ENCODE measurements around the gene MYO3B. TPM values are rescaled to one million over a fixed set of nuclear protein-coding genes. Genes with fewer than 3 reads are reported as not detected.
"Not testable (repeated sequence)": the region's sequence is repeated elsewhere in the genome, so short reads cannot be mapped to it uniquely, and the experiment has no call there.

The MYO3B gene
- total and polyA plus RNA-seq, 4 donors, result 0.50 to 0.61 (median 0.53) TPM

DNA sequence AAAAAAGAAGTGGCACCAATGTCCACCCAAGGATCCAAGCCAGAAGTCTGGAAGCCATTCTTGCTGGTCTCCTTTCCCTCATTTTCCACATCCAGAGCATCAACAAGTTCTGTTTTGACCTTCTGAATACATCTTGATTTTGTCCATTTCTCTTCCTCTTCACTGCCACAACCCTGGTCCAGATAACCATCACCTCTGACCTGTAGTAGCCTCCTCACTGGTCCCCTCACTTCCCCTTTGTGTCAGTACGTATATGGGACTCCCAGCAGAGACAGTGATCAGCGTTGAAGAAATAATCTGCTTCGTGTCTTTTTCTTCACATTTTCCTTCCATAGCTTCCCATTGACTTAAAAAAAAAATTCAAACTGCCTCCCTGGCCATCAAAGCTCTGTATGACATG, 427.9 kb downstream of the MYO3B start:
- no peaks in the 10 kb centered on the region for H3K9me3 ChIP-seq (ENCODE audit: control insufficient read depth, insufficient read depth, low read length)
- no peaks in the 10 kb centered on the region for H3K4me1 ChIP-seq (ENCODE audit: control insufficient read depth, insufficient read depth, low read length)
- 98% methylated on average over 3 of the region's 3 CpGs for WGBS (ENCODE audit: insufficient coverage)
- no peaks in the 10 kb centered on the region for H3K27me3 ChIP-seq (ENCODE audit: control insufficient read depth, insufficient read depth, low read length)
- H3K36me3 ChIP-seq (ENCODE audit: control insufficient read depth, insufficient read depth, low read length), result no peaks in the 10 kb centered on the region
- H3K27ac ChIP-seq (ENCODE audit: low read depth, low read length), result no peak overlapping the region
- DNase-seq (ENCODE audit: low read depth in 4 of 6, low spot score in 6 of 6), result no peak
- no peak overlapping the region for H3K4me3 ChIP-seq (ENCODE audit: low read depth, low read length)

DNA sequence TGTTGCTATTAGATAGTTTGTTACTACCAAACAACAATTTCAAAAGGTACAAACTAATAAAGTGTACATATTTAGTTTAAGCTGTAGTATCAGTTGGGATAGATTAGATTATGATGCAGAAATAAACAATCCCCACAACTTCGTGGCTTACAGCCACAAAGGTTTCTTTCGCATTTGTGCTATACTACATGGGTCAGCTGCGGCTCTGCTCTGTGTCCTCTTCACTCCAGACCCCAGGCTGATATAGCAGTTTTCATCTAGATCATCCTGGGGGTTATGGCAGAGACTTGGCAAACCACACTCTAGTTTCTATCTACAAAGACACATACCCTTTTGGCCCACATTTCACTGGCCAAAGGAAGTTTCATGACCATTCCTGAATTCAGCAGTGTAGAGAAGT, 429.2 kb downstream of the MYO3B start:
- no peak overlapping the region for H3K27ac ChIP-seq (ENCODE audit: low read depth, low read length)
- WGBS (ENCODE audit: insufficient coverage), result 84% methylated on average over 3 of the region's 3 CpGs
- no peaks in the 10 kb centered on the region for H3K4me1 ChIP-seq (ENCODE audit: control insufficient read depth, insufficient read depth, low read length)
- no peaks in the 10 kb centered on the region for H3K36me3 ChIP-seq (ENCODE audit: control insufficient read depth, insufficient read depth, low read length)
- no peak for DNase-seq (ENCODE audit: low read depth in 4 of 6, low spot score in 6 of 6)
- H3K4me3 ChIP-seq (ENCODE audit: low read depth, low read length), result no peak overlapping the region
- no peaks in the 10 kb centered on the region for H3K27me3 ChIP-seq (ENCODE audit: control insufficient read depth, insufficient read depth, low read length)
- H3K9me3 ChIP-seq (ENCODE audit: control insufficient read depth, insufficient read depth, low read length), result no peaks in the 10 kb centered on the region

DNA sequence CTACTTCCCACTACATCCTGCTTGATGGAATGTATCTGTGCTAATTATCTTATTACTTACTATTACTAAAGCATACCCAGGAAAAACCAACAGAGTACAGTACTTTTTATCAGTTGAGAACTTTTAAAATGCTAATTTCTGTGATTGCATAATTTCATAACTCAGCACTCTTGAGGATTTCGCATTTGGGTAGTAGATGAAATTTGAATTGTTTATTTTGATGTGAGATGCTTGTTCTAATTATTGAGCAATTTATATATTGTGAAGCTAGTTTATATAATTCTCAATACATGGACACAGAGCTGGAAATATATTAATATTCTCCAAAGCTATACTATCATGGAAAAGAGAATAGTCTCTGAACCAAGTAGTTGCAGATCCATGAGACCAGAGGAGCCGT, 432.7 kb downstream of the MYO3B start:
- no peaks in the 10 kb centered on the region for H3K4me1 ChIP-seq (ENCODE audit: control insufficient read depth, insufficient read depth, low read length)
- no CpG with 5 or more reads among the region's 2 CpGs for WGBS (ENCODE audit: insufficient coverage)
- no peaks in the 10 kb centered on the region for H3K27me3 ChIP-seq (ENCODE audit: control insufficient read depth, insufficient read depth, low read length)

DNA sequence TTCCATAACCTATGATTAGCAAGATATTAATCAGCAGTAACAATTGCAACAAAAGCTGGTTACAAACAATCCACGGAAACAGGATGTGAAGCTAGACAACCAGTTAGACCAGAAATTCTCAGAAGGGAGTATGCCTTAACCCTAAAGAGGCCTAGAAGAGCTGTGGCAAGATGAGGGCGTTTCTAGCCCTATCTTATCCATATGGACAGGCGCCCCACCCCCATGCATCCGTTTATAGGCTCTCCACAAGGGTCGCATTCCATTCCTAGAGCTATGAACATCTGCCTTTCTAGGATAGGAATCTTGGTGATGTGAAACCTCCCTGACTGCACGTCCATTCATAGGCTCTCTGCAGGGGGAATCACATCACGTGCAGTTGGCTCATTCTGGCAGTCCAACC, 441.0 kb downstream of the MYO3B start:
- 71% methylated on average over 1 of the region's 7 CpGs for WGBS (ENCODE audit: insufficient coverage)
- H3K27me3 ChIP-seq (ENCODE audit: control insufficient read depth, insufficient read depth, low read length); H3K36me3 ChIP-seq (ENCODE audit: control insufficient read depth, insufficient read depth, low read length); H3K27ac ChIP-seq (ENCODE audit: low read depth, low read length); DNase-seq (ENCODE audit: low read depth in 4 of 6, low spot score in 6 of 6); H3K4me1 ChIP-seq (ENCODE audit: control insufficient read depth, insufficient read depth, low read length); H3K9me3 ChIP-seq (ENCODE audit: control insufficient read depth, insufficient read depth, low read length); H3K4me3 ChIP-seq (ENCODE audit: low read depth, low read length): not testable (repeated sequence)

More for the DNA sequence above, 432.7 kb downstream of the MYO3B start:
- no peak overlapping the region for H3K4me3 ChIP-seq (ENCODE audit: low read depth, low read length)
- H3K9me3 ChIP-seq (ENCODE audit: control insufficient read depth, insufficient read depth, low read length), result no peaks in the 10 kb centered on the region
- no peak for DNase-seq (ENCODE audit: low read depth in 4 of 6, low spot score in 6 of 6)
- H3K36me3 ChIP-seq (ENCODE audit: control insufficient read depth, insufficient read depth, low read length), result no peaks in the 10 kb centered on the region
- H3K27ac ChIP-seq (ENCODE audit: low read depth, low read length), result no peak overlapping the region

DNA sequence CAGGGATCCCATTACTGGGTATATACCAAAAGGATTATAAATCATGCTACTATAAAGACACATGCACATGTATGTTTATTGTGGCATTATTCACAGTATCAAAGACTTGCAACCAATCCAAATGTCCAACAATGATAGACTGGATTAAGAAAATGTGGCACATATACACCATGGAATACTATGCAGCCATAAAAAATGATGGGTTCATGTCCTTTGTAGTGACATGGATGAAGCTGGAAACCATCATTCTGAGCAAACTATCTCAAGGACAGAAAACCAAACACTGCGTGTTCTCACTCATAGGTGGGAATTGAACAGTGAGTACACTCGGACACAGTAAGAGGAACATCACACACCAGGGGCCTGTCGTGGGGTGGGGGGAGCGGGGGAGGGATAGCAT, 457.1 kb downstream of the MYO3B start:
- not testable (repeated sequence) for H3K4me1 ChIP-seq (ENCODE audit: control insufficient read depth, insufficient read depth, low read length); H3K36me3 ChIP-seq (ENCODE audit: control insufficient read depth, insufficient read depth, low read length); H3K27me3 ChIP-seq (ENCODE audit: control insufficient read depth, insufficient read depth, low read length); H3K27ac ChIP-seq (ENCODE audit: low read depth, low read length); H3K9me3 ChIP-seq (ENCODE audit: control insufficient read depth, insufficient read depth, low read length); DNase-seq (ENCODE audit: low read depth in 4 of 6, low spot score in 6 of 6); H3K4me3 ChIP-seq (ENCODE audit: low read depth, low read length)
- WGBS (ENCODE audit: insufficient coverage), result no CpG with 5 or more reads among the region's 4 CpGs

DNA sequence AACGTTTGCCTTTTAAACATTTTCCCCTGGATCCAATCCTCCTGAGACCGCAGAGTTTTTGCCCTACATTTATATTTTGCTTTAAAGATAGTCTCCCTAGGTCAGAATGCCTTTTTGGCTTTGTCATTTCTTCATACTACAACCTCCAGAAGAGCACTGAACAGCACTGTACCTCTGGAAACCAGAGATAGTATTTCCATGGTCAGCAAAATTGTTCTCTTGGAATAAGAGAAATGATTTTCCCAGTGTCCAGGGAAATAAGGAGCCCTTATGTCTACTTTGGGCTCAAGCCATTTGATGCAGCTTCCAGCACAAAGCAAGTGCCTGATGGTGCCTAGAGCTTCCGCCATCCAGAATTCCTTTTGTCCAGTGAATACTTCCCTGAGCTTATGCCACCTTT, 461.7 kb downstream of the MYO3B start:
- no peaks in the 10 kb centered on the region for H3K9me3 ChIP-seq (ENCODE audit: control insufficient read depth, insufficient read depth, low read length)
- H3K27ac ChIP-seq (ENCODE audit: low read depth, low read length), result no peak overlapping the region
- no peak overlapping the region for H3K4me3 ChIP-seq (ENCODE audit: low read depth, low read length)
- no peaks in the 10 kb centered on the region for H3K36me3 ChIP-seq (ENCODE audit: control insufficient read depth, insufficient read depth, low read length)
- 76% methylated on average over 2 of the region's 3 CpGs for WGBS (ENCODE audit: insufficient coverage)
- no peak for DNase-seq (ENCODE audit: low read depth in 4 of 6, low spot score in 6 of 6)
- H3K27me3 ChIP-seq (ENCODE audit: control insufficient read depth, insufficient read depth, low read length), result no peaks in the 10 kb centered on the region
- H3K4me1 ChIP-seq (ENCODE audit: control insufficient read depth, insufficient read depth, low read length), result no peaks in the 10 kb centered on the region

DNA sequence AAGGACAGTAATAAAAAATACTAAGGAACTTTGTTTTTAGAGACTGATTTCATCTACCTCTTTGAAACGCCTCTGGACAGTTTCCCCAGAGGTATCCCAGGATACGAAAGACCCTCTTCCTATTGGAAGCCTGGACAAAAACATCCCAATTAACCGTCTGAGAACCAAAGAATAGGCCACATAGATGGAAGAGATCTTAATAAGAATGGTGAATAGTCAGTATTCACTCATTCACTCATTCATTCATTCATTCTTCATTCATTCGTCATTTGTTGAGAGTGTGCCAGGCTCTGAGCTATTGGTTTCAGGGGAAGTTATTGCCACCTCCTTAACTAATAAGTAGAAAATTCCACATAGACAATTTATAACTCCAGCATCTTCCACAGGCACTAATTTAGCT, 464.0 kb downstream of the MYO3B start:
- H3K36me3 ChIP-seq (ENCODE audit: control insufficient read depth, insufficient read depth, low read length), result no peaks in the 10 kb centered on the region
- no peaks in the 10 kb centered on the region for H3K4me1 ChIP-seq (ENCODE audit: control insufficient read depth, insufficient read depth, low read length)
- DNase-seq (ENCODE audit: low read depth in 4 of 6, low spot score in 6 of 6), result no peak
- no peak overlapping the region for H3K4me3 ChIP-seq (ENCODE audit: low read depth, low read length)
- WGBS (ENCODE audit: insufficient coverage), result no CpG with 5 or more reads among the region's 4 CpGs
- H3K9me3 ChIP-seq (ENCODE audit: control insufficient read depth, insufficient read depth, low read length), result no peaks in the 10 kb centered on the region
- H3K27me3 ChIP-seq (ENCODE audit: control insufficient read depth, insufficient read depth, low read length), result no peaks in the 10 kb centered on the region
- H3K27ac ChIP-seq (ENCODE audit: low read depth, low read length), result no peak overlapping the region

DNA sequence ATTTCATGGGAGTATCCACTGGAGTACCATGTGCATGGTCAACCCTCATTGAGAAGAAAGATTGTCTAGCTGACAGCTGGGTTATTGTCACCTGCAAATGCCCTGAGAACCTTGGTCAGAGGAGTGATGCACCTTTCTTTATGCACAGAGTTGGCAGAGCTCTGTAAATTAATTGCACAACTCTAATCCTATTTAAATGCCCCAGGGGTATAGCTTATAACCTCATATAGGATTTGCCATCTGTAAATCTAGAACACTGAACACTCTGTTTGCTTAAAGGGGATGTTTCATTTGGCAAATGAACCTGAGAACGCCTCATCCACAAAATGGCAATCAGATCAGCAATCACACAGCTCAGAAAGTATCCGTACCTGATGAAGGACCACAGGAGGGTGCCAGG, 465.4 kb downstream of the MYO3B start:
- no peak for DNase-seq (ENCODE audit: low read depth in 4 of 6, low spot score in 6 of 6)
- WGBS (ENCODE audit: insufficient coverage), result 83% methylated on average over 2 of the region's 2 CpGs
- no peak overlapping the region for H3K4me3 ChIP-seq (ENCODE audit: low read depth, low read length)

DNA sequence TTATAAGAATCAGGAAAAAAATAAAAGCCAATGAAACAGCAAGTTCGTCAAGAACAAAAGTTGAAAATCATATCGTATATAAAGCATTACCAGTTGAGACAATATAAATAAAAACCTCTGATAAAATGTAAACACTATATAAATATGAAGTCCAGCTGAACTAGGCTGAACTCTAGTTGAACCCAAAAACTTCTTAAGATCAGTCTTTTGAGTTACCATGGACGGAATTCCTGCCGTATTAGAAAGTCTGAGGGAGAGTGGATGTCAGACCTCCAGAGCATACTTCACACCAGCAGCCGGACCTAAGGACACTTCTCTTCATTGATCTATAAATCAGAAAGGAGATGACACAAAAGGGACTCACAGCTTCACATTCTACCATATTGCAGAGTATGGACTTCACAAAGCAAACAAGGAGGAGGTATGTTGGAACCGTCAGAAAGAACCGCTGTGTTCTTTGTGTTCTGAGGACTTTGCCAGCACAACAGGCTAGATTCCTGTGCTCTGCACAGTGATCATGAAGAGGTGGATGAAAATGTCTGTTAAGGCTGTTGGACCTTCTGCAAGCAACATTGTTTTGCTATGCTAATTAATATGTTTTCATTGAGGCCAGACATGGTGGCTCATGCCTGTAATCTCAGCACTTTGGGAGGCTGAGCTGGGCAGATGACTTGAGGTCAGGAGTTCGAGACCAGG, 469.9 kb downstream of the MYO3B start:
- H3K27me3 ChIP-seq (ENCODE audit: control insufficient read depth, insufficient read depth, low read length), result no peaks in the 10 kb centered on the region
- H3K4me1 ChIP-seq (ENCODE audit: control insufficient read depth, insufficient read depth, low read length), result no peaks in the 10 kb centered on the region
- H3K4me3 ChIP-seq (ENCODE audit: low read depth, low read length), result no peak overlapping the region
- no peaks in the 10 kb centered on the region for H3K9me3 ChIP-seq (ENCODE audit: control insufficient read depth, insufficient read depth, low read length)
- 56% methylated on average over 2 of the region's 8 CpGs for WGBS (ENCODE audit: insufficient coverage)
- H3K27ac ChIP-seq (ENCODE audit: low read depth, low read length), result no peak overlapping the region
- no peak for DNase-seq (ENCODE audit: low read depth in 4 of 6, low spot score in 6 of 6)
- H3K36me3 ChIP-seq (ENCODE audit: control insufficient read depth, insufficient read depth, low read length), result no peaks in the 10 kb centered on the region

More for the DNA sequence above, 465.4 kb downstream of the MYO3B start:
- H3K36me3 ChIP-seq (ENCODE audit: control insufficient read depth, insufficient read depth, low read length), result no peaks in the 10 kb centered on the region
- no peak overlapping the region for H3K27ac ChIP-seq (ENCODE audit: low read depth, low read length)
- no peaks in the 10 kb centered on the region for H3K4me1 ChIP-seq (ENCODE audit: control insufficient read depth, insufficient read depth, low read length)
- no peaks in the 10 kb centered on the region for H3K27me3 ChIP-seq (ENCODE audit: control insufficient read depth, insufficient read depth, low read length)
- no peaks in the 10 kb centered on the region for H3K9me3 ChIP-seq (ENCODE audit: control insufficient read depth, insufficient read depth, low read length)

DNA sequence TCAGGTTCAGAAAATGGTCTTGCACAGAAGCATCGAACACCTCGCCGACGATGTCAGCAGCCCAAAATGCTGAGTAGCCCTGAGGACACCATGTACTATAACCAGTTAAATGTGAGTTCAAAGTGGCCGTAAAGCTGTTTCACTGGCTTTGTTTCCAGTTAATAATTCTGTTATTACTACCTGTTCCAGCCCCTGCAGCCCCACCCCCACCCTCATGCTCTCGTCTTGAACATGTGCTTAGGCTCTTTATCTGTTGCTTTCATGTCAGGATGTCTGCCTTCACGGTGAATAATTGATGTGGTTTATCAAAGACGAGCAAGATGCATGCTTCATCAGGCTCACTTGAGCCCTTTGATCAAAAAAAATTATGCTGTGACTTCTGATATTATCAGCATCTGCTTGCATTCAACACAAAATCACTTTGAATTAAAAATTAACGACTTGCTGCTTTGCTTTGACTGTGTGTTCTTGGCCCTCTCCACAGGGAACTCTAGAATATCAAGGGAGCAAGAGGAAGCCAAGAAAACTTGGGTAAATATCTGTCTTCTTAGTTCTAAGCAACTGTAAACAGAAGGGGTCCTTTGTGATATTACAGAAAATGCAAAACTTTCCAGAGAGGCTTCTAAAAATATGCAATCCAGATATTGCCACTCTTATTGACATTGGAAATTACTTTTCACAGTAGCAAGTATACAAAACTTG, 473.8 kb downstream of the MYO3B start:
- no peaks in the 10 kb centered on the region for H3K9me3 ChIP-seq (ENCODE audit: control insufficient read depth, insufficient read depth, low read length)
- H3K27ac ChIP-seq (ENCODE audit: low read depth, low read length), result no peak overlapping the region
- no peak overlapping the region for H3K4me3 ChIP-seq (ENCODE audit: low read depth, low read length)
- WGBS (ENCODE audit: insufficient coverage), result 72% methylated on average over 5 of the region's 9 CpGs
- no peaks in the 10 kb centered on the region for H3K4me1 ChIP-seq (ENCODE audit: control insufficient read depth, insufficient read depth, low read length)
- no peaks in the 10 kb centered on the region for H3K27me3 ChIP-seq (ENCODE audit: control insufficient read depth, insufficient read depth, low read length)
- peak in 1 of 6 donors; percentile 33 for DNase-seq (ENCODE audit: low read depth in 4 of 6, low spot score in 6 of 6)
- no peaks in the 10 kb centered on the region for H3K36me3 ChIP-seq (ENCODE audit: control insufficient read depth, insufficient read depth, low read length)
